Tibial artery (tissue), 4 donors: Measurements from ENCODE around the gene PTPRN2.

Source experiments
- DNase-seq, 2 donors: peaks; one replicate each; pipeline ENCODE4 v3.0.0-alpha.2; 2019
- H3K27ac ChIP-seq, 2 donors: fragments of 200-600 bp; sonication (generic) in 1 of 2; 1 replicate in 1 of 2; 2 replicates in 1 of 2; pipeline ENCODE4 v1.5.1; 2018 to 2019; ENCODE audit warnings: mild to moderate bottlenecking in 1 of 2
- H3K27me3 ChIP-seq, 2 donors: fragments of 200-600 bp; sonication (generic) in 1 of 2; one replicate each; pipeline versions ENCODE4 v1.5.1 to v1.6.0; 2016 to 2019
- H3K36me3 ChIP-seq, 3 donors: fragments of 200-600 bp; sonication (generic) in 2 of 3; one replicate each; pipeline ENCODE4 v1.5.1; 2016 to 2019; ENCODE audit warnings: mild to moderate bottlenecking in 2 of 3
- H3K4me1 ChIP-seq, 4 donors: fragments of 200-600 bp; sonication (generic) in 2 of 4; 1 replicate in 3 of 4; 2 replicates in 1 of 4; pipeline ENCODE4 v1.5.1; 2016 to 2019
- H3K4me3 ChIP-seq, 2 donors: fragments of 200-600 bp; sonication (generic) in 1 of 2; 1 replicate in 1 of 2; 2 replicates in 1 of 2; pipeline ENCODE4 v1.5.1; 2018 to 2019; ENCODE audit warnings: mild to moderate bottlenecking in 2 of 2
- H3K9me3 ChIP-seq, 3 donors: fragments of 200-600 bp; sonication (generic) in 1 of 3; one replicate each; pipeline ENCODE4 v1.5.1; 2016 to 2019
- intact Hi-C: fragments of 100-400 bp; cut with DNase I; formaldehyde crosslinking; loops from one replicate; pipeline ENCODE4 v1.15.0; 2023; ENCODE audit warnings: low total_unique reads
- TF ChIP-seq, protein P1 (sequence below), 2 experiments: fragments of 200-600 bp in 1 of 2; fragments of 450-650 bp in 1 of 2; IDR thresholded peaks; one replicate each; pipeline ENCODE4 v1.5.1; 2017 to 2019; ENCODE audit warnings: antibody characterized with exemption in 2 of 2, mild to moderate bottlenecking in 1 of 2, moderate library complexity in 1 of 2

Gene PTPRN2

DNA sequence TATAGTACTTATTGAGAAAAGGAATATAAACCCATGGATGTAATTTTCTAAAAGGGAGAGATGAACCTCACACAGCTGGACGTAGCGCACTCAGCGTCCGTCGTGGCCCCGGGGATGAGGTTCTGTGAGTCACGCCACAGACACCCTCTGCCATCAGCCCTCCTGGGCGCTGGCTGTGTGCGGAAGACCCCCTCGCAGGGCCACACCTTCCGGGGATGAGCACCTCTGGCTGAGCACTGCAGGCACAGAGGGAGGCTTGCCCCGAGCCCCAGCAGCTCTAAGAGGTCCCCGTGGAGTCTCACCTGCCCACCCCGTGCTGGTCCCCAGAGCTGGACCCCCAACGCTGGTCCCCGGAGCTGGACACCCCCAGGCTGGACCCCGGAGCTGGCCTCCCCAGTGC, 215.8 kb downstream of the PTPRN2 start:
- intact Hi-C loops, result no loop called here
- DNase-seq, result no peak
- H3K27ac ChIP-seq, result no peak overlapping the region
- no peaks in the 10 kb centered on the region for H3K36me3 ChIP-seq
- H3K27me3 ChIP-seq, result peaks cover 0 to 26% of the 10 kb centered on the region in 2 donors
- TF ChIP-seq, protein P1, sequence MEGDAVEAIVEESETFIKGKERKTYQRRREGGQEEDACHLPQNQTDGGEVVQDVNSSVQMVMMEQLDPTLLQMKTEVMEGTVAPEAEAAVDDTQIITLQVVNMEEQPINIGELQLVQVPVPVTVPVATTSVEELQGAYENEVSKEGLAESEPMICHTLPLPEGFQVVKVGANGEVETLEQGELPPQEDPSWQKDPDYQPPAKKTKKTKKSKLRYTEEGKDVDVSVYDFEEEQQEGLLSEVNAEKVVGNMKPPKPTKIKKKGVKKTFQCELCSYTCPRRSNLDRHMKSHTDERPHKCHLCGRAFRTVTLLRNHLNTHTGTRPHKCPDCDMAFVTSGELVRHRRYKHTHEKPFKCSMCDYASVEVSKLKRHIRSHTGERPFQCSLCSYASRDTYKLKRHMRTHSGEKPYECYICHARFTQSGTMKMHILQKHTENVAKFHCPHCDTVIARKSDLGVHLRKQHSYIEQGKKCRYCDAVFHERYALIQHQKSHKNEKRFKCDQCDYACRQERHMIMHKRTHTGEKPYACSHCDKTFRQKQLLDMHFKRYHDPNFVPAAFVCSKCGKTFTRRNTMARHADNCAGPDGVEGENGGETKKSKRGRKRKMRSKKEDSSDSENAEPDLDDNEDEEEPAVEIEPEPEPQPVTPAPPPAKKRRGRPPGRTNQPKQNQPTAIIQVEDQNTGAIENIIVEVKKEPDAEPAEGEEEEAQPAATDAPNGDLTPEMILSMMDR (IDR thresholded peaks at IDR 0.05), result no peak
- no peaks in the 10 kb centered on the region for H3K9me3 ChIP-seq
- H3K4me1 ChIP-seq, result no peaks in the 10 kb centered on the region
- no peak overlapping the region for H3K4me3 ChIP-seq

- H3K9me3 ChIP-seq, result no peaks in the 10 kb centered on the region
These were observed 217.8 kb downstream of the PTPRN2 start for GRCh38 chr7:158369866-158370265.

DNA sequence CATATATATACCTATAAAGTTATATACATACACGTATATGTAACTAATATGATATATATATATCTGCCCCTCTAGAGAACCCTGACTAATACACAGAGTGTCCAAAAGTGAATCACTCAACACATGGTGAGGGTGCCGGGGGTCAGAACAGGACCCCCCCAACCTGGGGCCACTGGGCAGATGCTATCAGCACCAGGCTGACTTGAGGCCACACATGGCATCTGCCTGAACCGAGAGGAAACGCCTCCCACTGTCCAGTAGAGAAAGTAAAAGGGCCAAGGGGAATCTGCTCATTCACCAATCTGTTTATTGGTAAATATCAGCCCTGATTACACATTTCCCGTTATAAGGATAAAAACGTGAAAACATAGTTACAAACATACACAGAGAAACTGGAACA, 218.3 kb downstream of the PTPRN2 start:
- peaks cover 0 to 11% of the 10 kb centered on the region in 2 donors for H3K27me3 ChIP-seq
- H3K4me3 ChIP-seq, result no peak overlapping the region
- no peak overlapping the region for H3K27ac ChIP-seq
- intact Hi-C loops, result no loop called here
- H3K36me3 ChIP-seq, result no peaks in the 10 kb centered on the region
- peak in 1 of 2 donors; percentile 16 for DNase-seq
- H3K4me1 ChIP-seq, result no peaks in the 10 kb centered on the region
- TF ChIP-seq, protein P1 (IDR thresholded peaks at IDR 0.05), result no peak
- H3K9me3 ChIP-seq, result no peaks in the 10 kb centered on the region

More at GRCh38 chr7:158369866-158370265, 217.8 kb downstream of the PTPRN2 start:
- Histone ChIP-seq H3K27me3 (peaks cover 0 to 12% of the 10 kb centered on the region in 2 donors), H3K4me3 (no peak overlapping the region), H3K27ac (no peak overlapping the region), H3K36me3 (no peaks in the 10 kb centered on the region), H3K4me1 (no peaks in the 10 kb centered on the region)
- TF ChIP-seq, protein P1 (IDR thresholded peaks at IDR 0.05), result no peak
- intact Hi-C loops, result no loop called here
- peak in 1 of 2 donors; percentile 25 for DNase-seq

DNA sequence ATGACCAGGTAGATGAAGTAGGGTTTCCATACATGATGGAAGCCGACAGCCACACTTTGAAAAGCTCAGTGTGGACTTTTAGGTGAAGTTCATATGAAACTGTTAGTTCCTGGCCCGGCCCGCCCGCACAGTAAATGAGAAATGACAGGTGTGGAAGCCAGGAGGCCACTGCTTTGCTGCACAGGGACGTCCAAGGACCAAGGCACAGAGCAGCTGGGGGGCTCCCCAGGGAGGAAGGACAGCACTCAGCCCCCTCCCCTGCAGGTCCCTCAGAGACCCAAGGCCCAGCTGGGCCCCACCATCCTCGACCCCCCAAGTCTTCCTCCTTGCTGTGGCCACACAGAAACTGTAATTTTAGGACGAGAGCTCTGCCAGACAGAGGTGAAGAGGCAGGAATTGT, 219.2 kb downstream of the PTPRN2 start:
- no peak for DNase-seq
- Histone ChIP-seq H3K36me3 (no peaks in the 10 kb centered on the region), H3K27me3 (peaks cover 0 to 6% of the 10 kb centered on the region in 2 donors), H3K4me1 (no peaks in the 10 kb centered on the region), H3K4me3 (no peak overlapping the region), H3K27ac (no peak overlapping the region), H3K9me3 (no peaks in the 10 kb centered on the region)
- intact Hi-C loops, result no loop called here
- TF ChIP-seq, protein P1 (IDR thresholded peaks at IDR 0.05), result no peak

GRCh38 chr7:158367634-158367982, 220.0 kb downstream of the PTPRN2 start:
- peaks cover 0 to 6% of the 10 kb centered on the region in 2 donors for H3K27me3 ChIP-seq
- intact Hi-C loops, result no loop called here
- H3K4me1 ChIP-seq, result no peaks in the 10 kb centered on the region
- H3K9me3 ChIP-seq, result no peaks in the 10 kb centered on the region
- TF ChIP-seq, protein P1 (IDR thresholded peaks at IDR 0.05), result no peak
- no peak for DNase-seq
- H3K4me3 ChIP-seq, result no peak overlapping the region
- no peak overlapping the region for H3K27ac ChIP-seq
- no peaks in the 10 kb centered on the region for H3K36me3 ChIP-seq
